Measurements from ENCODE around the gene TMEM184A.
A peak's percentile ranks its signal among the peaks of the same experiment; 100 is the strongest.
"Not testable (repeated sequence)": the region's sequence is repeated elsewhere in the genome, so short reads cannot be mapped to it uniquely, and the experiment has no call there.

Gene TMEM184A

GRCh38 chr7:1588978-1589377, 33.0 kb upstream of the TMEM184A start:
- DNase-seq, result no peak

- DNase-seq, result no peak
These were observed 31.7 kb upstream of the TMEM184A start for GRCh38 chr7:1587738-1588137.

DNA sequence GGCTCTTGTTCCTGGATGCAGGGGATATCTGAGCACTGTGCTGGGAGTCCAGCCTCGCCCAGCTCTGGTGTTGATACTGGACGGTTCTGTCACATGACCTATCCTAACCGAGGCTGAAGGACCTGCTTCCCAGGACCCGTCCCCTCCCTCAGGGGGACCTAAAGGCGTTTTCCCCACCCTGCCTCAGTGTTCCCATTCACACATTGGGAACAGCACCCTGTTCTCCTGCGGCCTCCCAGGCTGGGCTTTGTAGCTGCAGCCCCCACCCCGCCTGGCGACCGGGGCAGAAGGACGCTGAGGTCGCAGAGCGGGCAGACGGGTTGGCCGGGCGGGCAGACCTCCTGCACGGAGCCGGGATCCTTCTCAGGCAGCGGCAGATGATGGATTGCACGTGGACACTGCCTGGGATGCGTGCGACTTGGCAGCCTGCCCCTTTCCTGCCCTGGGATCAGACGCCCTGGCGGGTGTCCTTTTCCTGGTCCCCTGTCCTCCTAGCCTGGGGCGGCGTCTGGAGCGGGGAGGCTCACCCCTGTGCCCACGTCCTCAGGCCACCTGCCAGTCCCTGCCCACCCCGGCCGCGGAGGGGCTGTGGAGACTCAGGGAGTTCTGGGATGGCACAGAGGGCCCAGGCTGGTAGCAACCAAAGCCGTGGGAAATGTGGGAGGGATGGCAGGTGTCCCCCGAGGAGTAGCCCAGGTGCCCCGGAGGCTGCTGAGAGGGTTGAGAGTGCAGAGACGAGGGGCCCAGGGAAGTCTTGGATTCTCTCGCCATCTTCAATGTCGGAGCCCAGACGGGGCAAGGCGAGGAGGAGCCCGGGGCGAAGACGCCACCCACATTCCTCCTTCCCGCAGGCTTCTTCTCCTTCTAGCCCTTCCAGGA, 31.1 kb upstream of the TMEM184A start:
- no peak for DNase-seq

DNA sequence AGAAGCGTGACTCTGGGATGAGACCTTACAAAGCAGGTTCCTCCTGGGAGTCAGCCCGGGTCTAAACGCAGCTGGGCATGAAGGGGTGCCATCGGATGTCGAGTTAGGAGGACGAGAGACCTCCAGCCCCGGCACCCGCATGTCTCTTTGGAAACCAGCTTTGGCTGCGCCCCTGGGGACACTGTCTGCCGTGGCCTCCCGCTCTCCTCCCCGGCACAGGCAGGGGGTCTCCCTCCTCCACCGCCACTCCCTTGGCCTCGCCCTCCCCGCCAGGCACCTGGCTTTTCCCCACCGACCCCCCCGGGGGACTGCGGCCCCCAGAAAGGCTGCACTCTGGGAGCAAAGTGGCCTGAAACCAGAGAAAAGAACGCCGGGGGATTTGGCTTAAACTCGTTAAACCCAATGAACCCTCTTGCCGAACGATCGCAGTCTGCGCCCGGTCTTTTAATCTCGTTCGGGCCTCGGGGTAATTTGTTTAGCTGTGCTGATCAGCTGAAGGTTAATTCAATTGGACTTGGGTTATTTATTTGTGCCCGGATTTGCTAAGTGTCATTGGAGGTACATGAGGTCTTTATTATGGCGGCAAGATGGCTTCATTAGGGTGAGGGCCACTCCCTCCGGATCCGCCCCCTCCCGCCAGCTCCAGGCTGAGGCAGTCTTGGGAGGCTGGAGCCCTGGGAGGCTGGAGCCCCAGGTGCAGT, 30.3 kb upstream of the TMEM184A start:
- no peak for DNase-seq

- DNase-seq, result no peak
These were observed 29.4 kb upstream of the TMEM184A start for GRCh38 chr7:1585142-1585981.

GRCh38 chr7:1584700-1585099, 28.7 kb upstream of the TMEM184A start:
- no peak for DNase-seq

DNA sequence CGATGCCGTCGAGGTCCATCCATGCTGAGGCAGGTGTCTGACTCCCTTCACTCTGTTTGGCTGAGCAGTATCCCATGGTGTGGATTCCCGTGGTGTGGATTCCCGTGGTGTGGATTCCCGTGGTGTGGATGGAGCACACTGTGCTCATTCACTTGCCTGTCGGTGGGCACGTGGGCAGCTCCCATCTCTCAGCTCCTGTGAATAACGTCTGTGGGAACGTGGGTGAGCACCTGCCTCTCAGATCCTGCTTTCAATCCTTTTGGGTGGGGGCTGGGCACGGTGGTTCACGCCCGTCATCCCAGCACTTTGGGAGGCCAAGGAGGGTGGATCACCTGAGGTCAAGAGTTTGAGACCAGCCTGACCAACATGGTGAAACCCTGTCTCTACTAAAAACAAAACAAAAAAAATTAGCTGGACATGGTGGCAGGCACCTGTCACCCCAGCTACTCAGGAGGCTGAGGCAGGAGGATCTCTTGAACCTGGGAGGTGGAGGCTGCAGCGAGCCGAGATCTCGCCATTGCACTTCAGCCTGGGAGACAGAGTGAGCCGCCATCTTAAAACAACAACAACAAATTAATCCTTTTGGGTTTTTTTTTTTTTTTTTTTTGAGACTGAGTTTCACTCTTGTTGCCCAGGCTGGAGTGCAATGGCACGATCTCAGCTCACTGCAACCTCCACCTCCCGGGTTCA, 27.4 kb upstream of the TMEM184A start:
- DNase-seq, result not testable (repeated sequence)

- DNase-seq, result no peak
These were observed 24.5 kb upstream of the TMEM184A start for GRCh38 chr7:1580422-1581030.

- DNase-seq, result peak; percentile 74
These were observed 23.7 kb upstream of the TMEM184A start for GRCh38 chr7:1579481-1580421.

GRCh38 chr7:1578513-1578912, 22.5 kb upstream of the TMEM184A start:
- no peak for DNase-seq

DNA sequence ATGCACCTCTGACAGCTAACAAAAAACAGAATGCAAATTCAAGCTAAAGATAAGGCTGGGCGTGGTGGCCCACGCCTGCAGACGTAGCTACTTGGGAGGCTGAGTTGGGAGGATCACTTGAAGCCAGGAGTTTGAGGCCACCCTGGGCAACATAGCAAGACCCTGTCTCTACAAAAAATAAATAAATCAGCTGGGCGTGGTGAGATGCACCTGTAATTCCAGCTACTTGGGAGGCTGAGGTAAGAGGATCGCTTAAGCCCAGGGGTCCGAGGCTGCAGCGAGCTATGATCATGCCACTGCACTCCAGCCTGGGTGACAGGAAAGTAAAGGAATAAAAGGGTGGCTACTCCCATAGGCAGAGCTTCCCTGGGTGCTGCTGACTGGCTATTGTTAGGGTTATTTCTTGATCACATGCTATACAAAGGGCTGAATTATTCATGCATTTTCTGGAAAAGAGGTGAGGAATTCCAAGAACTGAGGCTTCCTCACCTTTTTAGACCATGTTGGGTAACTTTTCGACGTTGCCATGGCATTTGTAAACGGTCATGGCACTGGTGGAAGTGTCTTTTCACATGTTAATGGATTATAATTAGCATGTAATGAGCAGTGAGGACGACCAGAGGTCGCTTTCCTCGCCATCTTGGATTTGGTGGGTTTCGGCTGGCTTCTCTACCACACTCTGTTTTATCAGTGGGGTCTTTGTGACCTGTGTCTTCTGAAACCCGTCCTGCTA, 20.7 kb upstream of the TMEM184A start:
- no peak for DNase-seq

DNA sequence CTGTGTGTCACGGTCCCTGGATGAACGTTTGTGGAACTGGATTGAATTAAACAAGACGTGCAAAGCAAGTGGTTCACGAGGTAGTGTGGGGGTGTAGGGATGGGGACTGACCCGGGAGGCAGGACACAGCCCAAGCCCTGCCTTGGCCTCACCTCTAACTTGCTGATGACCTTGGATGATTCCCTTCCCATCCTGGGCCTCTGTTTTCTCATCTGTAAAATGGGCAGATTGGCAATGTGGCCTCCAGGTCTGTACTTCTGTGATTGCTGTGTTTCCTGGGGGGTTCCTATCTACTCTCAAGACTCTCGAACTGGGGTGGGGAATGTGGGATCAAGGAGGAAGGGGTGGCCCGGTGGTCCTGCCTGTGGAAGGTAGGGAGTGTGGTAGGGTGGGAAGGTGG, 19.8 kb upstream of the TMEM184A start:
- DNase-seq, result no peak

DNA sequence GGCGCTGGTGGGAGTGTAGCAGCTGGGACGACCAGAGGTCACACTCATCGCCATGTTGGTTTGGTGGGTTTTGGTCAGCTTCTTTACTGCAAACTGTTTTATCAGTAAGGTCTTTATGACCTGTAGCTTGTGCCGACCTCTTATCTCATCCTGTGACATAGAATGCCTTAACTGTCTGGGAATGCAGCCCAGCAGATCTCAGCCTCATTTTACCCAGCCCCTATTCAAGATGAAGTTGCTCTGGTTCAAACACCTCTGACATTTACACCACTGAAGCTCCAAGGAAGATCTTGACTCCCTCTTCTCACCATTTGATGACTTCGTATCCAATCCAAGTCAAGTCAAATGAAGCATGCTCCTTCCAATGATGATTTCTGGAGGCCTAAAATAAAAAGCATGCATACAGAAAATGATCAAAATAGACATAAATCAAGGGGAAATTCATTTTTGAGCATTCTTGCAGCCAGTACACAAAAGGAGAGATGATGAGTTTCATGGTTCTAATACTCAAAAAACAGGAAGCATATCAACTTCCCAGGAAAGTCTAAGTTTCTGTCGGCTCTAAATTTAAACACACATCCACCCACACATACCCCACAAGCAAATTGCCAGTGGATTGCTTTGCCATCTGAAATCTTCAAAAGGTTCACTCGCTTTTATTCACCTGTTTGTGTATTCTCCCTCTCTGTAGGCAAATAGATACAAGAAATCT, 16.3 kb upstream of the TMEM184A start:
- DNase-seq, result no peak

DNA sequence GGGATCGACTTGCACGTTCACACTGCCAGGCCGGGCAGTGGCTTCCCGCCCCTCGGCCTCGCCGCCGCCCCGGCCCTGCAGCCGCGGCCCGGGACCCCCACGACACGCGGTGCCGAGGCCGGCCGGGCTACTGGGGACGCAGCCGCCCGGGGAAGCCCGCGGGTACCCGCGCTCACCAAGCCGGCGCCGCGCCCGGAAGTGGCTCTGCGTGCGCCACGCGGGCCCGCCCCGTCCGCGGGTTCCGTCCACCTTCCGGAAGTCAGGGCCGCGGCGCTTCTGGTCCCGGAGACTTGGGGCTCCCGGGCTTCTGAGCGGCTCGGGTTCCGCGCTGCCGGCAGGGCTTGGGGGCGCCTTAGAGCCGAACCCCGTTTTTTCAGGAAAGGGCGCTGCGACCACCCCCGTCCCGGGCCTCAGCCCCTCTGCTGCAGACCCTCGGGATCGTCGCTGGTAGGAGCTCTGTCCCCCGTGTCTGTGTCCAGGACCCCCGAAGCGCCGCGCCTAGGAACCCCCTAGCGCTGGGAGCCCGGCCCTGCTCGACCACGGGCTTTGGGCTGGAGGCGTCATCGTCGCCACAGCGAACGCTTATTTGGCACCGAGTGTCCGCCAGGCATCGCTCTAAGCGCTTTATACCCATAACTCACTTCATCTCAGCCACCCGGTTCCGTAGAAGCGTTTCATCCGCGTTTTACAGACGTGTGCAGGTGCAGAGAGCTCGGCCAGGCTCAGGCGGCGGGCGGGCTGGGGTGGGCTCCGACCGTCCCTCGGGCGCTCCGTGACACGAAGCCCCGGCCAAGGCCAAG, 14.0 kb upstream of the TMEM184A start, which contains the start of gene PSMG3:
PSMG3 (minus strand) TSS at position 200 of the 800 bp plus-strand sequence. CDS start 693 bp downstream, outside the sequence.
- DNase-seq, result peak; percentile 88

GRCh38 chr7:1569440-1569832, 13.4 kb upstream of the TMEM184A start:
- DNase-seq, result no peak

- peak; percentile 51 for DNase-seq
These were observed 13.0 kb upstream of the TMEM184A start for GRCh38 chr7:1569016-1569415.

DNA sequence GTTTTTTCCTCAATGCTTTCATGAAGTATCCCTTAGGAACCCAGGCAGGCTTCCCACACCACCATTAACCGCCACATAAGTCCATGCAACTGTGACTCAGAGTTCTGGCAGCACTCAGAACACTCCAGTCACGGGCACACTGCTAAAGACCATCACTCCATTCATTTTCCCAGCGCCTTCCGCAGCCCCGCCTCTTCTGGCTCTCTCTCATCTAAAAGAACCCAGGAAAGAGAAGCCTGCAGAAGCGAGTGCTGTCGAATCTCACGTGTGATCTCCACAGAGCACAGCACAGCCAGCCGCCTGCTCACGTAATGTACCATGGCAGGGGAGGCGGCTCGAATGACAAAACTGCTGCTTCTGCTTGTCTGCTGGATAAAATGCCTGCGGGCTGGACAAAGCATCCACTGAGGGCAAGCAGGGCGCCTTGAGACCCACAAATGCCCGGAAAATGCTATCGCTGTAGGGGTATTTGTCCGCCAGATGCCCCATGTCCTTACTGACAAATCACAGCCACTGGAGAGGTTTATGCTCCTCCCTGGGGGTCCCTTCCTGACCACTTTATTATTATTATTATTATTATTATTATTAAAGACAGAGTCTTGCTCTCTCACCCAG, 12.0 kb upstream of the TMEM184A start:
- DNase-seq, result no peak
